Activated naive CD4-positive, alpha-beta T cell treated with anti-CD3 and anti-CD28 coated beads, Interleukin-2, amount 10 ng/mL, durations not matched to agents 7 days and 5 days (primary cell): ENCODE measurements around the gene MYO7B.

ENCODE experiments used
- CTCF ChIA-PET: fragments of 350-600 bp; sonication (Branson Sonifier 250); formaldehyde crosslinking; loops from one replicate; lab custom pipeline; 2021; ENCODE audit warnings: antibody characterized with exemption; lab: Charles Lee
- DNase-seq: peaks from one replicate; pipeline ENCODE4 v3.0.0-alpha.2; 2020
- H3K27ac Mint-ChIP-seq: one replicate; pipeline ENCODE4 v1.8.0; 2021; ENCODE audit warnings: mild to moderate bottlenecking, moderate library complexity, mixed read lengths
- H3K27me3 Mint-ChIP-seq: one replicate; pipeline ENCODE4 v1.8.0; 2021; ENCODE audit warnings: mild to moderate bottlenecking, mixed read lengths
- H3K36me3 Mint-ChIP-seq: one replicate; pipeline ENCODE4 v1.8.0; 2021; ENCODE audit warnings: mixed read lengths
- H3K4me1 Mint-ChIP-seq: one replicate; pipeline ENCODE4 v1.8.0; 2021; ENCODE audit warnings: mixed read lengths
- H3K4me3 Mint-ChIP-seq: one replicate; pipeline ENCODE4 v1.8.0; 2021; ENCODE audit warnings: mild to moderate bottlenecking, moderate library complexity, mixed read lengths
- H3K9me3 Mint-ChIP-seq: one replicate; pipeline ENCODE4 v1.8.0; 2021; ENCODE audit warnings: mixed read lengths

MYO7B gene

GRCh38 chr2:127647242-127648190 is 112.0 kb downstream of the MYO7B start:
- H3K4me3 Mint-ChIP-seq = no peak overlapping the region
- H3K27me3 Mint-ChIP-seq = peaks cover 18% of the 10 kb centered on the region
- H3K36me3 Mint-ChIP-seq = no peaks in the 10 kb centered on the region
- DNase-seq = no peak
- H3K27ac Mint-ChIP-seq = no peak overlapping the region
- no peaks in the 10 kb centered on the region for H3K9me3 Mint-ChIP-seq
- CTCF ChIA-PET = interaction anchor here (1.0 to 7.1 kb wide), 3 partner anchors 56 to 73 kb away, joined by 3 to 145 read pairs (median 5); no protein-coding TSS in a partner anchor
- peaks cover 36% of the 10 kb centered on the region for H3K4me1 Mint-ChIP-seq

GRCh38 chr2:127648321-127648720 is 112.8 kb downstream of the MYO7B start:
- Mint-ChIP-seq H3K27ac (no peak overlapping the region), H3K9me3 (no peaks in the 10 kb centered on the region), H3K4me1 (peaks cover 34% of the 10 kb centered on the region), H3K4me3 (no peak overlapping the region), H3K36me3 (no peaks in the 10 kb centered on the region), H3K27me3 (peaks cover 24% of the 10 kb centered on the region)
- DNase-seq = no peak
- CTCF ChIA-PET = interaction anchor here (1.1 to 7.1 kb wide), 3 partner anchors 11 to 74 kb away, joined by 3 to 145 read pairs (median 3); no protein-coding TSS in a partner anchor

DNA sequence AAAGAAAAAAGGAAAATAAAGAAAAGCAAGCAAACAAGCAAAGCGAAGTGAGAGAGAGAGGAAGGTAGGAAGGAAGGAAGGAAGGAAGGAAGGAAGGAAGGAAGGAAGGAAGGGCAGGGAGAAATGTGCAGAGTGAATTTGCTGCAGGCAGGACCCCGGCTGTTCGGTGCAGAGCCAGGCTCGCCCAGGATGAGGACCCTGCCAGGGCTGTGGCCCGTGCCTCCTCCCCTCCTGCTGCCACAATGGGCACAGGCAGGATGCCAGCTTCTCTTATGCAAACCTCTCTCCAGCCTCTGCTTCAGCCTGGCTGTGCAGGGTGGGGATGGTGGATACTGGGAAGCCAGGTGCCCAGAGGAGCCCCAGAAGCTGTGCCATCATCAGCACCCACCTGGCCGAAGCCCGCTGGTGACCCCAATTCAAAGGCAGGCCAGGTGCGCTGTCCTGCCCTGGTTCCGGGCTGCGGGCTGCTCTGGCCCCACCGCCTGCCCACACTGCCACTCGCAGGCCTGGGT is 113.7 kb downstream of the MYO7B start:
- no peak overlapping the region for H3K27ac Mint-ChIP-seq

GRCh38 chr2:127649684-127650040 is 114.2 kb downstream of the MYO7B start:
- DNase-seq = peak; percentile 88
- Mint-ChIP-seq H3K4me3 (no peak overlapping the region), H3K36me3 (no peaks in the 10 kb centered on the region), H3K9me3 (no peaks in the 10 kb centered on the region), H3K4me1 (peaks cover 29% of the 10 kb centered on the region), H3K27ac (peak overlapping the region; percentile 5), H3K27me3 (peaks cover 31% of the 10 kb centered on the region)
- CTCF ChIA-PET = interaction anchor here (0.6 to 7.1 kb wide), 19 partner anchors 8 to 453 kb away, joined by 3 to 145 read pairs (median 4); no protein-coding TSS in a partner anchor

More for the DNA sequence above, 113.7 kb downstream of the MYO7B start:
- CTCF ChIA-PET = interaction anchor here (0.9 to 7.1 kb wide), 11 partner anchors 8 to 452 kb away, joined by 3 to 145 read pairs (median 5); no protein-coding TSS in a partner anchor
- no peak for DNase-seq
- H3K4me3 Mint-ChIP-seq = no peak overlapping the region
- H3K4me1 Mint-ChIP-seq = peaks cover 31% of the 10 kb centered on the region
- H3K36me3 Mint-ChIP-seq = no peaks in the 10 kb centered on the region
- H3K9me3 Mint-ChIP-seq = no peaks in the 10 kb centered on the region
- H3K27me3 Mint-ChIP-seq = peaks cover 28% of the 10 kb centered on the region

GRCh38 chr2:127650041-127650784 is 114.7 kb downstream of the MYO7B start:
- H3K4me3 Mint-ChIP-seq = no peak overlapping the region
- no peak overlapping the region for H3K27ac Mint-ChIP-seq
- H3K27me3 Mint-ChIP-seq = peaks cover 37% of the 10 kb centered on the region

GRCh38 chr2:127650785-127651380 is 115.4 kb downstream of the MYO7B start:
- CTCF ChIA-PET = interaction anchor here (0.9 to 7.1 kb wide), 11 partner anchors 9 to 171 kb away, joined by 3 to 145 read pairs (median 4); no protein-coding TSS in a partner anchor
- Mint-ChIP-seq H3K36me3 (no peaks in the 10 kb centered on the region), H3K27me3 (peaks cover 43% of the 10 kb centered on the region), H3K4me1 (peaks cover 24% of the 10 kb centered on the region), H3K27ac (no peak overlapping the region), H3K4me3 (no peak overlapping the region), H3K9me3 (no peaks in the 10 kb centered on the region)
- DNase-seq = no peak

More at GRCh38 chr2:127650041-127650784, 114.7 kb downstream of the MYO7B start:
- no peak for DNase-seq
- Mint-ChIP-seq H3K36me3 (no peaks in the 10 kb centered on the region), H3K4me1 (peaks cover 24% of the 10 kb centered on the region), H3K9me3 (no peaks in the 10 kb centered on the region)
- CTCF ChIA-PET = interaction anchor here (0.6 to 7.1 kb wide), 20 partner anchors 8 to 453 kb away, joined by 3 to 145 read pairs (median 4); no protein-coding TSS in a partner anchor

DNA sequence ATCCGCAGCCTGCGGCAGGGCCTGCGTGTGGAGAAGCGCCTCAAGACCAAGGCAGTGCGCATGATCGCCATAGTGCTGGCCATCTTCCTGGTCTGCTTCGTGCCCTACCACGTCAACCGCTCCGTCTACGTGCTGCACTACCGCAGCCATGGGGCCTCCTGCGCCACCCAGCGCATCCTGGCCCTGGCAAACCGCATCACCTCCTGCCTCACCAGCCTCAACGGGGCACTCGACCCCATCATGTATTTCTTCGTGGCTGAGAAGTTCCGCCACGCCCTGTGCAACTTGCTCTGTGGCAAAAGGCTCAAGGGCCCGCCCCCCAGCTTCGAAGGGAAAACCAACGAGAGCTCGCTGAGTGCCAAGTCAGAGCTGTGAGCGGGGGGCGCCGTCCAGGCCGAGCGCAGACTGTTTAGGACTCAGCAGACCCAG is 115.9 kb downstream of the MYO7B start:
- Mint-ChIP-seq H3K27ac (no peak overlapping the region), H3K9me3 (no peaks in the 10 kb centered on the region), H3K4me1 (peaks cover 24% of the 10 kb centered on the region), H3K36me3 (no peaks in the 10 kb centered on the region), H3K27me3 (peaks cover 48% of the 10 kb centered on the region), H3K4me3 (no peak overlapping the region)
- DNase-seq = no peak
- CTCF ChIA-PET = interaction anchor here (1.2 to 7.1 kb wide), 2 partner anchors 60 to 455 kb away, joined by 3 to 145 read pairs; no protein-coding TSS in a partner anchor

DNA sequence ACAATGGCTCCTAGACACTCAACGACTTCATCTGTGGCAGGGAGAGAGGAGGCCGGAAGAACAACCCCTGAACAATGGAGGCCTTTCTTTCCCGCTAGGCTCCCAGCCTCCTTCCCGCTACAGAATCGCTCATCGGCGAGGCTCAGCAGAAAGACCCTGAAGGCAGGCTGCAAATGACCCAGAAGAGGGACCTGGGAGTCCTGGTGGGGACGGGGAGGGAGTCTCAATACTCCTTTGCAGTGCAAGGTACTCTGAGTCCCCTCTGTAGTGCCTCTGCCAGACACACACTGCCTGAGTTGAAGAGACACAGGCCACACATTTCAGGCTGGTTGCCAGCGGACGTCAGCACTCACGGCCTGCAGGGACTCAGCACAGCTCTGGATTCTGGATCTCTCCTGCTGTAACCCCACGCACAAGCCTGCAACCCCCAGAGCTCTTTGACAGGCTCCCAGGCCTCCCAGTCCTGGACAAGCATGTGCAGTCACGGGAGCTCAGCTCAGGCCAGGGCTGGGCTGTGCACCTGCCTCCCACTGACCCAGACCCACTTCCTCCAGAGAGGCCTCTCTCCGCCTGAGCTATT is 116.6 kb downstream of the MYO7B start:
- Mint-ChIP-seq H3K4me1 (peaks cover 22% of the 10 kb centered on the region), H3K36me3 (no peaks in the 10 kb centered on the region), H3K9me3 (no peaks in the 10 kb centered on the region), H3K4me3 (no peak overlapping the region), H3K27me3 (peaks cover 48% of the 10 kb centered on the region), H3K27ac (no peak overlapping the region)
- CTCF ChIA-PET = interaction anchor here (0.9 to 7.1 kb wide), 5 partner anchors 10 to 455 kb away, joined by 3 to 145 read pairs (median 3); no protein-coding TSS in a partner anchor
- no peak for DNase-seq

- Mint-ChIP-seq H3K27me3 (peaks cover 48% of the 10 kb centered on the region), H3K4me1 (peaks cover 17% of the 10 kb centered on the region), H3K9me3 (no peaks in the 10 kb centered on the region), H3K4me3 (no peak overlapping the region), H3K27ac (no peak overlapping the region), H3K36me3 (no peaks in the 10 kb centered on the region)
- DNase-seq = no peak
- CTCF ChIA-PET = interaction anchor here (0.9 to 7.1 kb wide), 5 partner anchors 11 to 456 kb away, joined by 3 to 145 read pairs (median 3); no protein-coding TSS in a partner anchor
Observed at GRCh38 chr2:127652786-127653357, 117.4 kb downstream of the MYO7B start.

DNA sequence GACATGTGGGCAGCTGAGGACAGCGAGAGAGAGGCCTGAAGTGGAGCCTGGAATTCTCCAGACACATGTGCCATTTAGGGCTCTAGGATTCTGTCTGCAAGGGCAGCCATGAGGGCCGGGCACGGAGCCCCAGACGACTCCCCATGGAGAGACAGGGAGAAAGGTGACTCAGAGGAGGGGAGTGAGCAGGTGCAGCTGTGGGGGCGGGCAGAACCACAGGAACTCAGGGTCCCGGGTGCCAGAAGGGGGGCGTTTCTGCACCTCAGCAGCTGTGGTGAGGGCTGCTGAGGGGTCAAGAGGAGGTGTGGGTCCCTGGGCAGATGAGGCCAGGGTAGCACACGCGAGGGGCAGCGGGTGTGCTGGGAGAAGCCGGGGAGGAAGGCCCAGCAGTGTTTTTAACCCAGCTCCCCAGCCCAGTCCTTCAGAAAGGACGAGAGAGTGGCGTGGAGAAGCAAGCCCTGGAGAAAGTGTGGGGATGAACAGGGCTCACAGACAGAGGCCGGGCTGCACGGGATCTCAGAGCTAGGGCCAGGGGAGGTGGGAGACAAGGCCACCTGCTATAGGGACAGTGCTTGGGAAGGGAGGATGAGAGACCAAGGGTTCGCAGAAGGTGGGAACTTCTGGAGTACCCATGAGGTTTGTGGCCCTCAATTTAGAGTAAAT is 118.1 kb downstream of the MYO7B start:
- CTCF ChIA-PET = interaction anchor here (1.1 to 7.1 kb wide), 2 partner anchors 13 to 62 kb away, joined by 3 to 145 read pairs; no protein-coding TSS in a partner anchor
- Mint-ChIP-seq H3K36me3 (no peaks in the 10 kb centered on the region), H3K27ac (peak overlapping the region; percentile 67), H3K4me1 (peaks cover 13% of the 10 kb centered on the region), H3K27me3 (peaks cover 48% of the 10 kb centered on the region), H3K4me3 (no peak overlapping the region), H3K9me3 (no peaks in the 10 kb centered on the region)
- no peak for DNase-seq

GRCh38 chr2:127654084-127654837 is 118.8 kb downstream of the MYO7B start:
- Mint-ChIP-seq H3K4me1 (peaks cover 6% of the 10 kb centered on the region), H3K27ac (peak overlapping the region; percentile 67)
- CTCF ChIA-PET = interaction anchor here (7.1 kb wide), 1 partner anchor 63 kb away, joined by 145 read pairs; no protein-coding TSS in a partner anchor

DNA sequence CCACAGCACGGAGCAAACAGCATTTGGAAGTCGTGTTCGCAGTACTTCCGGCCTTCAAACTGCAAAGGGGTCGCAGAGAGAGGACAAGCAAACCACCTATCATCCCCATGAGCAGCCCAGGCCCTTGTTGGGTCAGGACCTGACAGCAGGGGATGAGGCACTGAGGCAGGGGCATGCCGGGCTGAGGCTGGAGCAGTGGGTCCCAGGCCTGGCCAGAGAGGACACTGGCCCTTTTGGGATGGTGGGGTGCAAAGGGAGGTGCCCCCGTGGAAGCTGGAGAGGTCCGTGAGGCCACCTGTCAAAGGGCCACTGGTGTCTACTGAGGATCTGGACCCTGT is 119.3 kb downstream of the MYO7B start:
- peaks cover 51% of the 10 kb centered on the region for H3K27me3 Mint-ChIP-seq
- H3K4me1 Mint-ChIP-seq = peaks cover under 1% of the 10 kb centered on the region
- no peaks in the 10 kb centered on the region for H3K36me3 Mint-ChIP-seq

More at GRCh38 chr2:127654084-127654837, 118.8 kb downstream of the MYO7B start:
- no peaks in the 10 kb centered on the region for H3K36me3 Mint-ChIP-seq
- H3K27me3 Mint-ChIP-seq = peaks cover 49% of the 10 kb centered on the region
- no peak for DNase-seq
- no peak overlapping the region for H3K4me3 Mint-ChIP-seq
- no peaks in the 10 kb centered on the region for H3K9me3 Mint-ChIP-seq

More for the DNA sequence above, 119.3 kb downstream of the MYO7B start:
- no peak for DNase-seq
- Mint-ChIP-seq H3K27ac (no peak overlapping the region), H3K9me3 (no peaks in the 10 kb centered on the region), H3K4me3 (no peak overlapping the region)
- CTCF ChIA-PET = interaction anchor here (7.1 kb wide), 1 partner anchor 63 kb away, joined by 145 read pairs; no protein-coding TSS in a partner anchor
